ENCODE measurements around the gene NEB. TPM values are rescaled to one million over a fixed set of nuclear protein-coding genes. Genes with fewer than 3 reads are reported as not detected.

The NEB gene
- total and polyA plus RNA-seq, 10 donors: 0.96 to 6.2 (median 2.4) TPM

GRCh38 chr2:151770995-151771394, 36.7 kb upstream of the NEB start:
- no peaks in the 10 kb centered on the region for H3K27me3 ChIP-seq (replicated peaks in 1 of 7)
- 74 to 78% (median 77%) methylated on average over 2 of the region's 2 CpGs for WGBS, 5 donors
- H3K4me1 ChIP-seq: peaks cover 5 to 80% (median 26%) of the 10 kb centered on the region in 6 donors
- peaks cover 0 to 9% (median under 1%) of the 10 kb centered on the region in 6 donors for H3K36me3 ChIP-seq
- TF ChIP-seq POLR2AphosphoS5 (IDR thresholded peaks at IDR 0.05) (no peak), POLR2A (IDR thresholded peaks at IDR 0.05) (no peak)
- TF ChIP-seq, protein P1, sequence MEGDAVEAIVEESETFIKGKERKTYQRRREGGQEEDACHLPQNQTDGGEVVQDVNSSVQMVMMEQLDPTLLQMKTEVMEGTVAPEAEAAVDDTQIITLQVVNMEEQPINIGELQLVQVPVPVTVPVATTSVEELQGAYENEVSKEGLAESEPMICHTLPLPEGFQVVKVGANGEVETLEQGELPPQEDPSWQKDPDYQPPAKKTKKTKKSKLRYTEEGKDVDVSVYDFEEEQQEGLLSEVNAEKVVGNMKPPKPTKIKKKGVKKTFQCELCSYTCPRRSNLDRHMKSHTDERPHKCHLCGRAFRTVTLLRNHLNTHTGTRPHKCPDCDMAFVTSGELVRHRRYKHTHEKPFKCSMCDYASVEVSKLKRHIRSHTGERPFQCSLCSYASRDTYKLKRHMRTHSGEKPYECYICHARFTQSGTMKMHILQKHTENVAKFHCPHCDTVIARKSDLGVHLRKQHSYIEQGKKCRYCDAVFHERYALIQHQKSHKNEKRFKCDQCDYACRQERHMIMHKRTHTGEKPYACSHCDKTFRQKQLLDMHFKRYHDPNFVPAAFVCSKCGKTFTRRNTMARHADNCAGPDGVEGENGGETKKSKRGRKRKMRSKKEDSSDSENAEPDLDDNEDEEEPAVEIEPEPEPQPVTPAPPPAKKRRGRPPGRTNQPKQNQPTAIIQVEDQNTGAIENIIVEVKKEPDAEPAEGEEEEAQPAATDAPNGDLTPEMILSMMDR (IDR thresholded peaks at IDR 0.05 in 8 of 11, conservative IDR thresholded peaks at IDR 0.05 in 3 of 11): no peak
- no peaks in the 10 kb centered on the region for H3K9me3 ChIP-seq
- H3K4me3 ChIP-seq: no peak overlapping the region
- H3K27ac ChIP-seq: peak overlapping the region; percentile 29 to 83 (median 66)
- DNase-seq: no peak
- intact Hi-C loops (cut with DNase I; ENCODE audit: low total_unique reads): no loop called here

DNA sequence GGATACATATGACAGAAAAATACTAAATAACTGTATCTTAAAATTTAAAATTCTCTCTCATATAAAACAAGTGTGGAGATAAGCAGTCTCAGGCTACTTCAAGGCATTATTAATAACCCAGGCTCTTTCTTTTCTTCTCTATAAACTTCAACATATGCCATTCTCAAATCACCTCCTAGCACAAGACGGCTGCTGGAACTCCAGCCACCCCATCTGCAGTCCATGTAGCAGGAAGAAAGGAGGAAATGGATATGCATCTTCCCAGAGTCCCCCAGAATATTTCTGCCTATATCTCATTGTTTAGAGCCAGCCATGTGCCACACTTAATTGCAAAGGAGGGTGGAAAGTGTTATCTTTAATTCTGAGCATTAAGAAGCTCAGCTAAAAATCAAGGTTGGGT, 35.3 kb upstream of the NEB start:
- peak overlapping the region in 2 of 8 donors; percentile 72 to 83 for H3K27ac ChIP-seq
- peaks cover 3 to 83% (median 27%) of the 10 kb centered on the region in 6 donors for H3K4me1 ChIP-seq
- 93 to 100% (median 97%) methylated on average over 1 of the region's 1 CpG for WGBS, 5 donors
- intact Hi-C loops (cut with DNase I; ENCODE audit: low total_unique reads): no loop called here
- H3K36me3 ChIP-seq: peaks cover 0 to 5% (median 0%) of the 10 kb centered on the region in 6 donors
- no peak overlapping the region for H3K4me3 ChIP-seq
- no peak for DNase-seq
- no peaks in the 10 kb centered on the region for H3K27me3 ChIP-seq (replicated peaks in 1 of 7)
- TF ChIP-seq POLR2AphosphoS5 (IDR thresholded peaks at IDR 0.05): no peak
- no peak for TF ChIP-seq POLR2A (IDR thresholded peaks at IDR 0.05)
- TF ChIP-seq, protein P1 (IDR thresholded peaks at IDR 0.05 in 8 of 11, conservative IDR thresholded peaks at IDR 0.05 in 3 of 11): no peak
- no peaks in the 10 kb centered on the region for H3K9me3 ChIP-seq

- peaks cover 0 to 5% (median 0%) of the 10 kb centered on the region in 6 donors for H3K36me3 ChIP-seq
- H3K4me3 ChIP-seq: no peak overlapping the region
- no peaks in the 10 kb centered on the region for H3K27me3 ChIP-seq (replicated peaks in 1 of 7)
- H3K27ac ChIP-seq: peak overlapping the region in 6 of 8 donors; percentile 39 to 86 (median 78)
- intact Hi-C loops (cut with DNase I; ENCODE audit: low total_unique reads): no loop called here
- no peaks in the 10 kb centered on the region for H3K9me3 ChIP-seq
- WGBS, 5 donors: 60 to 82% (median 64%) methylated on average over 2 of the region's 2 CpGs
- TF ChIP-seq POLR2A (IDR thresholded peaks at IDR 0.05): no peak
- TF ChIP-seq, protein P1 (IDR thresholded peaks at IDR 0.05 in 8 of 11, conservative IDR thresholded peaks at IDR 0.05 in 3 of 11): no peak
- no peak for TF ChIP-seq POLR2AphosphoS5 (IDR thresholded peaks at IDR 0.05)
- no peak for DNase-seq
- H3K4me1 ChIP-seq: peaks cover 3 to 82% (median 28%) of the 10 kb centered on the region in 6 donors
These were observed 33.3 kb upstream of the NEB start for GRCh38 chr2:151767536-151767935.

- DNase-seq: peak; percentile 75
- Histone ChIP-seq H3K36me3 (peaks cover 0 to 5% (median 0%) of the 10 kb centered on the region in 6 donors), H3K9me3 (no peaks in the 10 kb centered on the region), H3K4me3 (no peak overlapping the region), H3K27ac (peak overlapping the region; percentile 18 to 86 (median 74)), H3K27me3 (replicated peaks in 1 of 7) (no peaks in the 10 kb centered on the region), H3K4me1 (peaks cover 3 to 73% (median 23%) of the 10 kb centered on the region in 6 donors)
- TF ChIP-seq POLR2AphosphoS5 (IDR thresholded peaks at IDR 0.05): peak in 1 of 3 donors; percentile 47
- TF ChIP-seq, protein P1 (IDR thresholded peaks at IDR 0.05 in 8 of 11, conservative IDR thresholded peaks at IDR 0.05 in 3 of 11): no peak
- TF ChIP-seq POLR2A (IDR thresholded peaks at IDR 0.05): no peak
- intact Hi-C loops (cut with DNase I; ENCODE audit: low total_unique reads): no loop called here
- 51 to 76% (median 63%) methylated on average over 4 of the region's 4 CpGs for WGBS, 5 donors
These were observed 32.3 kb upstream of the NEB start for GRCh38 chr2:151766437-151767153.

Measured in spleen (tissue), 11 donors.